HL-60 (cell line): ENCODE measurements around the gene DYNLT4.

Source experiments
- POLR2AphosphoS5 ChIP-seq: IDR thresholded peaks from 2 replicates; pipeline ENCODE4 v1.6.1; 2012; ENCODE audit warnings: low read depth
- TF ChIP-seq, protein P1 (sequence below): IDR thresholded peaks from one replicate; pipeline ENCODE4 v1.5.1; 2011; ENCODE audit warnings: low read length, control low read depth, inconsistent platforms; ENCODE audit not compliant: insufficient read depth

DNA sequence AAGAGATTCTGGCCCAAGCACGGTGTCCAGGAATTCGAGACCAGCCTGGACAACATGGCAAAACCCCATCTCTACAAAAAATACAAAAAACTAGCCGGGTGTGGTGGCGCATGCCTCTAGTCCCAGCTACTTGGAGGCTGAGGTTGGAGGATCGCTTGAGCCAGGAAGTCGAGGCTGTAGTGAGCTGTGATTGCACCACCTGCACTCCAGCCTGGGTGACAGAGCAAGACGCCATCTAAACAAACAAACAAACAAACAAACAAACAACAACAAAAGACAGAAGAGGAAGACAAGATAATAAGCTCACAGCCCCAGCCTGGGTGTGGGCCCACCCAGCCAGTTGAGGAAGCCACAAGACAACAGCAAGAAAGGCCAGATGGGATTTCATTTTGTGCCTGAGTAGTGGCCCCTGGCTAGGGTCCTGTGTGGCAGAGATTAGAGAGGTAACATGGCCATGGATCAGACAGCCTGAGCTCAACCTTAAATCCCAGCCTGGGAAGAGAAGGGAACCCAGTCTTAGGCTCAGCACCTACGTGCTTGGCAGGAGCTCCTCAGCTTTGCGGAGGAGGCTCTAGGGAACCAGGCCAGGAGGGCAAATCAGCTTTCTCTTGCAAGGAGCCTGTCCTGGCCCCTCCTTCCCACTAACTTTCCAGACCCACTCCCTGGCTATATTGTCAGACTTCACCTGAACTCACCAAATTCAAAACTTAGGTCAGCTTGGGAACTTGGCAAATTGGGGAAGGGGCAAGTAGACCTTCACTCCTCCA, 14.2 kb downstream of the DYNLT4 start:
- TF ChIP-seq, protein P1, sequence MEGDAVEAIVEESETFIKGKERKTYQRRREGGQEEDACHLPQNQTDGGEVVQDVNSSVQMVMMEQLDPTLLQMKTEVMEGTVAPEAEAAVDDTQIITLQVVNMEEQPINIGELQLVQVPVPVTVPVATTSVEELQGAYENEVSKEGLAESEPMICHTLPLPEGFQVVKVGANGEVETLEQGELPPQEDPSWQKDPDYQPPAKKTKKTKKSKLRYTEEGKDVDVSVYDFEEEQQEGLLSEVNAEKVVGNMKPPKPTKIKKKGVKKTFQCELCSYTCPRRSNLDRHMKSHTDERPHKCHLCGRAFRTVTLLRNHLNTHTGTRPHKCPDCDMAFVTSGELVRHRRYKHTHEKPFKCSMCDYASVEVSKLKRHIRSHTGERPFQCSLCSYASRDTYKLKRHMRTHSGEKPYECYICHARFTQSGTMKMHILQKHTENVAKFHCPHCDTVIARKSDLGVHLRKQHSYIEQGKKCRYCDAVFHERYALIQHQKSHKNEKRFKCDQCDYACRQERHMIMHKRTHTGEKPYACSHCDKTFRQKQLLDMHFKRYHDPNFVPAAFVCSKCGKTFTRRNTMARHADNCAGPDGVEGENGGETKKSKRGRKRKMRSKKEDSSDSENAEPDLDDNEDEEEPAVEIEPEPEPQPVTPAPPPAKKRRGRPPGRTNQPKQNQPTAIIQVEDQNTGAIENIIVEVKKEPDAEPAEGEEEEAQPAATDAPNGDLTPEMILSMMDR, result no peak
- TF ChIP-seq POLR2AphosphoS5, result no peak
